ENCODE results near the gene ATG5. TPM values are rescaled to one million over a fixed set of nuclear protein-coding genes. Genes with fewer than 3 reads are reported as not detected.

ATG5 gene
- polyA plus RNA-seq, 1 donor from 2014 or later = 45.5 TPM

DNA sequence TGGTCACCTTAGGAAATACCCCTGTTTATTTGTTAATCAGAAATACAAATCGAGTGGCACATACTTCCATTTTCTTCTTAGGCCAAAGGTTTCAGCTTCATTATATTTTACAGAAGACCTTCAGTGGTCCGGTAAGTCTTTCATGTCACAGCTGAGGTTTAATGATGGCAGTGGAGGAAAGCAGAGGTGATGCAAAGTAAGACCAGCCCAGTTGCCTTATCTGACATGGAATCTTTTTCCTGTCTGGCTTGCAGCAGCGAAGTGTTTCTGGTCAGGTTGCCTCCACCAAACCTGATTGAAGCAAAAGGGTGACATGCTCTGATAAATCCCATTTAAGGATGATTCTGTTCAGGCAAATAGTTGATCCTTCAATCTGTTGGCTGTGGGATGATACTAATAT, 139.4 kb downstream of the ATG5 start:
- Histone ChIP-seq H3K9me3 (ENCODE audit: low read length) (no peaks in the 10 kb centered on the region), H3K4me2 (ENCODE audit: low read length) (no peak overlapping the region), H4K20me1 (ENCODE audit: insufficient read depth) (no peaks in the 10 kb centered on the region), H3K79me2 (replicated peaks; ENCODE audit: insufficient read depth, low read length) (no peaks in the 10 kb centered on the region), H3K27ac (ENCODE audit: low read length) (no peak overlapping the region), H3K9me2 (ENCODE audit: insufficient read depth, low read length) (no peaks in the 10 kb centered on the region), H3K9ac (ENCODE audit: low read length) (no peak overlapping the region), H3K27me3 (ENCODE audit: insufficient read depth, low read depth, low read length) (no peaks in the 10 kb centered on the region), H3K36me3 (ENCODE audit: insufficient read depth, low read length) (no peaks in the 10 kb centered on the region), H2AFZ (ENCODE audit: low read depth, low read length) (no peak overlapping the region), H3K4me3 (ENCODE audit: low read length) (no peak overlapping the region), H3F3A (ENCODE audit: insufficient read depth, low read length, poor library complexity, severe bottlenecking) (no peaks in the 10 kb centered on the region)
- TF ChIP-seq EZH2 (IDR thresholded peaks at IDR 0.05; ENCODE audit: borderline replicate concordance, insufficient read depth, low read length, poor library complexity, severe bottlenecking) = no peak
- no peak for TF ChIP-seq POLR2AphosphoS5 (IDR thresholded peaks at IDR 0.05)
- no peak for TF ChIP-seq REST (IDR thresholded peaks at IDR 0.05; ENCODE audit: borderline replicate concordance)
- TF ChIP-seq TAF1 (IDR thresholded peaks at IDR 0.05; ENCODE audit: low read depth) = no peak
- TF ChIP-seq MXI1 (conservative IDR thresholded peaks at IDR 0.05; ENCODE audit: poor library complexity, severe bottlenecking) = no peak
- TF ChIP-seq SMC3 (conservative IDR thresholded peaks at IDR 0.05; ENCODE audit: poor library complexity) = no peak
- TF ChIP-seq EP300 (conservative IDR thresholded peaks at IDR 0.05; ENCODE audit: poor library complexity, severe bottlenecking) = no peak
- no peak for TF ChIP-seq RAD21 (conservative IDR thresholded peaks at IDR 0.05)
- TF ChIP-seq, protein P1, sequence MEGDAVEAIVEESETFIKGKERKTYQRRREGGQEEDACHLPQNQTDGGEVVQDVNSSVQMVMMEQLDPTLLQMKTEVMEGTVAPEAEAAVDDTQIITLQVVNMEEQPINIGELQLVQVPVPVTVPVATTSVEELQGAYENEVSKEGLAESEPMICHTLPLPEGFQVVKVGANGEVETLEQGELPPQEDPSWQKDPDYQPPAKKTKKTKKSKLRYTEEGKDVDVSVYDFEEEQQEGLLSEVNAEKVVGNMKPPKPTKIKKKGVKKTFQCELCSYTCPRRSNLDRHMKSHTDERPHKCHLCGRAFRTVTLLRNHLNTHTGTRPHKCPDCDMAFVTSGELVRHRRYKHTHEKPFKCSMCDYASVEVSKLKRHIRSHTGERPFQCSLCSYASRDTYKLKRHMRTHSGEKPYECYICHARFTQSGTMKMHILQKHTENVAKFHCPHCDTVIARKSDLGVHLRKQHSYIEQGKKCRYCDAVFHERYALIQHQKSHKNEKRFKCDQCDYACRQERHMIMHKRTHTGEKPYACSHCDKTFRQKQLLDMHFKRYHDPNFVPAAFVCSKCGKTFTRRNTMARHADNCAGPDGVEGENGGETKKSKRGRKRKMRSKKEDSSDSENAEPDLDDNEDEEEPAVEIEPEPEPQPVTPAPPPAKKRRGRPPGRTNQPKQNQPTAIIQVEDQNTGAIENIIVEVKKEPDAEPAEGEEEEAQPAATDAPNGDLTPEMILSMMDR (IDR thresholded peaks at IDR 0.05; ENCODE audit: poor library complexity, severe bottlenecking) = no peak

- no peaks in the 10 kb centered on the region for H3F3A ChIP-seq (ENCODE audit: insufficient read depth, low read length, poor library complexity, severe bottlenecking)
- no peaks in the 10 kb centered on the region for H3K9me2 ChIP-seq (ENCODE audit: insufficient read depth, low read length)
- no peaks in the 10 kb centered on the region for H3K27me3 ChIP-seq (ENCODE audit: insufficient read depth, low read depth, low read length)
- H3K9ac ChIP-seq (ENCODE audit: low read length) = no peak overlapping the region
- H3K4me2 ChIP-seq (ENCODE audit: low read length) = no peak overlapping the region
- no peaks in the 10 kb centered on the region for H4K20me1 ChIP-seq (ENCODE audit: insufficient read depth)
- no peak overlapping the region for H3K27ac ChIP-seq (ENCODE audit: low read length)
- no peak overlapping the region for H3K4me3 ChIP-seq (ENCODE audit: low read length)
- H3K9me3 ChIP-seq (ENCODE audit: low read length) = no peaks in the 10 kb centered on the region
- no peaks in the 10 kb centered on the region for H3K36me3 ChIP-seq (ENCODE audit: insufficient read depth, low read length)
- H2AFZ ChIP-seq (ENCODE audit: low read depth, low read length) = no peak overlapping the region
- TF ChIP-seq POLR2AphosphoS5 (IDR thresholded peaks at IDR 0.05) (no peak), TAF1 (IDR thresholded peaks at IDR 0.05; ENCODE audit: low read depth) (no peak), MXI1 (conservative IDR thresholded peaks at IDR 0.05; ENCODE audit: poor library complexity, severe bottlenecking) (no peak), RAD21 (conservative IDR thresholded peaks at IDR 0.05) (no peak)
- TF ChIP-seq, protein P1 (IDR thresholded peaks at IDR 0.05; ENCODE audit: poor library complexity, severe bottlenecking) = no peak
- H3K79me2 ChIP-seq (replicated peaks; ENCODE audit: insufficient read depth, low read length) = no peaks in the 10 kb centered on the region
These were observed 139.9 kb downstream of the ATG5 start for GRCh38 chr6:106185615-106186014.

Data from neural cell (in vitro differentiated cells).